K562 (cell line): ENCODE measurements around the gene PTRH1. TPM values are rescaled to one million over a fixed set of nuclear protein-coding genes. Genes with fewer than 3 reads are reported as not detected.

ENCODE experiments used
- ARID4B ChIP-seq: sonication (generic); formaldehyde crosslinking; IDR thresholded peaks from 2 replicates; pipeline ENCODE4 v1.8.0; 2022; ENCODE audit warnings: mild to moderate bottlenecking, missing genetic modification reagents
- CBX8 ChIP-seq: fragments of 200-600 bp; sonication (generic); IDR thresholded peaks from 2 replicates; pipeline ENCODE4 v1.6.1; 2012; ENCODE audit warnings: borderline replicate concordance, mixed run types, low read depth, mild to moderate bottlenecking, moderate library complexity, mixed read lengths, low read length, control low read depth, inconsistent platforms; ENCODE audit not compliant: poor library complexity, severe bottlenecking; ENCODE audit errors: extremely low read depth
- DACH1 ChIP-seq: fragments of 450-650 bp; IDR thresholded peaks from 2 replicates; pipeline ENCODE4 v1.6.1; 2018; ENCODE audit not compliant: partially characterized antibody
- L3MBTL2 ChIP-seq: fragments of 450-650 bp; IDR thresholded peaks from 2 replicates; pipeline ENCODE4 v1.6.1; 2016; ENCODE audit warnings: mild to moderate bottlenecking, moderate library complexity
- MYC ChIP-seq, 2 experiments: fragments of 250-450 bp in 1 of 2; sonication (Bioruptor Pico) in 1 of 2; IDR thresholded peaks; 2 replicates each; pipeline versions ENCODE4 v1.5.1 to v1.6.1; 2012 to 2021; ENCODE audit warnings: low read depth in 2 of 2, borderline replicate concordance in 1 of 2, improper control_type of control experiment in 1 of 2, low read length in 1 of 2, mild to moderate bottlenecking in 1 of 2, moderate library complexity in 1 of 2
- NCOA4 ChIP-seq: fragments of 450-650 bp; IDR thresholded peaks from 2 replicates; pipeline ENCODE4 v1.6.1; 2018; ENCODE audit warnings: mild to moderate bottlenecking; ENCODE audit not compliant: partially characterized antibody
- NRF1 ChIP-seq, 2 experiments: fragments of 450-650 bp; IDR thresholded peaks in 1 of 2; conservative IDR thresholded peaks in 1 of 2; 2 replicates each; pipeline ENCODE4 v1.6.1; 2014; ENCODE audit warnings: mild to moderate bottlenecking in 2 of 2
- POLR2G ChIP-seq: fragments of 200-400 bp; formaldehyde crosslinking; IDR thresholded peaks from 2 replicates; pipeline ENCODE4 v1.6.1; 2017; ENCODE audit warnings: low read depth, mild to moderate bottlenecking, antibody characterized with exemption, low read length, moderate library complexity
- RCOR1 ChIP-seq, 2 experiments: IDR thresholded peaks; 2 replicates each; pipeline ENCODE4 v1.6.1; 2012; ENCODE audit warnings: low read depth in 2 of 2, low read length in 2 of 2, borderline replicate concordance in 1 of 2, improper control_type of control experiment in 1 of 2
- SMARCA4 ChIP-seq: fragments of 450-650 bp; IDR thresholded peaks from 2 replicates; pipeline ENCODE4 v1.6.1; 2016
- SMARCA5 ChIP-seq: fragments of 450-650 bp; IDR thresholded peaks from 2 replicates; pipeline ENCODE4 v1.6.1; 2016
- SUPT5H ChIP-seq: fragments of 450-650 bp; IDR thresholded peaks from 2 replicates; pipeline ENCODE4 v1.6.1; 2016
- ZNF695 ChIP-seq: fragments of 450-650 bp; formaldehyde crosslinking; IDR thresholded peaks from 2 replicates; pipeline ENCODE4 v1.4.0; 2020; ENCODE audit warnings: mild to moderate bottlenecking, moderate library complexity
- polyA plus RNA-seq, 8 experiments: library from polyadenylated mRNA; depleted of rRNA in 4 of 8; stranded (reverse) in 5 of 8; unstranded in 3 of 8; fragments of >200 nt; fragmentation: Nextera tagmentation in 2 of 8; fragmentation: Illumina TruSeq in 1 of 8; extraction: Ambion mirVana in 2 of 8; extraction: Trizol in 1 of 8; gene quantifications; 2 replicates each; pipeline versions ENCODE4 v1.2.1 to v1.2.3, GENCODE V29; 2011 to 2014; ENCODE audit warnings: inconsistent platforms in 1 of 8, missing spikeins in 1 of 8
- total RNA-seq, 7 experiments: library from RNA; depleted of rRNA in 6 of 7; stranded (reverse); fragments of >200 nt in 6 of 7; fragmentation: Illumina TruSeq in 2 of 7; extraction: Trizol in 2 of 7; gene quantifications; 2 replicates each; pipeline versions ENCODE4 v1.2.1 to v1.2.3, GENCODE V29; 2011 to 2021; ENCODE audit warnings: low replicate concordance in 1 of 7
- TF ChIP-seq, protein P1 (sequence below), 2 experiments: fragments of 450-650 bp; formaldehyde crosslinking in 1 of 2; IDR thresholded peaks; 2 replicates each; pipeline versions ENCODE4 v1.4.0 to v1.6.1; 2014 to 2020; ENCODE audit warnings: mild to moderate bottlenecking in 2 of 2, borderline replicate concordance in 1 of 2, low read depth in 1 of 2

PTRH1 gene
- total and polyA plus RNA-seq, 9 of the 15 experiments (the other 6 are each of a cell fraction or from before 2014, with no cell fraction given) = 0.63 to 43.1 (median 5.7) TPM

- TF ChIP-seq MYC (IDR thresholded peaks at IDR 0.05; ENCODE audit: low read depth, low read length) = peak; percentile 37; the same call in 1 of the 2 replicates
- 0 out of 2 replicates have a peak, but pooled peaks have one; percentile 40 for TF ChIP-seq MYC (CRISPR knock-in tag; IDR thresholded peaks at IDR 0.05; ENCODE audit: borderline replicate concordance, low read depth)
- TF ChIP-seq ZNF695 (CRISPR knock-in tag) = no peak
- TF ChIP-seq ARID4B (CRISPR knock-in tag) = no peak
- TF ChIP-seq SMARCA5 = no peak
- TF ChIP-seq POLR2G = 0 out of 2 replicates have a peak, but pooled peaks have one; percentile 30
- 0 out of 2 replicates have a peak, but pooled peaks have one; percentile 43 for TF ChIP-seq L3MBTL2
- no peak for TF ChIP-seq DACH1
- no peak for TF ChIP-seq SUPT5H
- 0 out of 4 replicates have a peak, but pooled peaks of 1 of the 2 experiments have one; percentile 12 for TF ChIP-seq NRF1 (conservative IDR thresholded peaks at IDR 0.05 in 1 of 2, IDR thresholded peaks at IDR 0.05 in 1 of 2)
- TF ChIP-seq SMARCA4 = peak; percentile 50; the same call in 1 of the 2 replicates
- no peak for TF ChIP-seq CBX8
- TF ChIP-seq NCOA4 = no peak
- TF ChIP-seq, protein P1, sequence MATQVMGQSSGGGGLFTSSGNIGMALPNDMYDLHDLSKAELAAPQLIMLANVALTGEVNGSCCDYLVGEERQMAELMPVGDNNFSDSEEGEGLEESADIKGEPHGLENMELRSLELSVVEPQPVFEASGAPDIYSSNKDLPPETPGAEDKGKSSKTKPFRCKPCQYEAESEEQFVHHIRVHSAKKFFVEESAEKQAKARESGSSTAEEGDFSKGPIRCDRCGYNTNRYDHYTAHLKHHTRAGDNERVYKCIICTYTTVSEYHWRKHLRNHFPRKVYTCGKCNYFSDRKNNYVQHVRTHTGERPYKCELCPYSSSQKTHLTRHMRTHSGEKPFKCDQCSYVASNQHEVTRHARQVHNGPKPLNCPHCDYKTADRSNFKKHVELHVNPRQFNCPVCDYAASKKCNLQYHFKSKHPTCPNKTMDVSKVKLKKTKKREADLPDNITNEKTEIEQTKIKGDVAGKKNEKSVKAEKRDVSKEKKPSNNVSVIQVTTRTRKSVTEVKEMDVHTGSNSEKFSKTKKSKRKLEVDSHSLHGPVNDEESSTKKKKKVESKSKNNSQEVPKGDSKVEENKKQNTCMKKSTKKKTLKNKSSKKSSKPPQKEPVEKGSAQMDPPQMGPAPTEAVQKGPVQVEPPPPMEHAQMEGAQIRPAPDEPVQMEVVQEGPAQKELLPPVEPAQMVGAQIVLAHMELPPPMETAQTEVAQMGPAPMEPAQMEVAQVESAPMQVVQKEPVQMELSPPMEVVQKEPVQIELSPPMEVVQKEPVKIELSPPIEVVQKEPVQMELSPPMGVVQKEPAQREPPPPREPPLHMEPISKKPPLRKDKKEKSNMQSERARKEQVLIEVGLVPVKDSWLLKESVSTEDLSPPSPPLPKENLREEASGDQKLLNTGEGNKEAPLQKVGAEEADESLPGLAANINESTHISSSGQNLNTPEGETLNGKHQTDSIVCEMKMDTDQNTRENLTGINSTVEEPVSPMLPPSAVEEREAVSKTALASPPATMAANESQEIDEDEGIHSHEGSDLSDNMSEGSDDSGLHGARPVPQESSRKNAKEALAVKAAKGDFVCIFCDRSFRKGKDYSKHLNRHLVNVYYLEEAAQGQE (IDR thresholded peaks at IDR 0.05; ENCODE audit: borderline replicate concordance) = peak; percentile 35; the same call in 1 of the 2 replicates
- TF ChIP-seq, protein P1 (CRISPR knock-in tag; IDR thresholded peaks at IDR 0.05; ENCODE audit: low read depth) = no peak
- TF ChIP-seq RCOR1 (IDR thresholded peaks at IDR 0.05; ENCODE audit: borderline replicate concordance in 1 of 2, low read depth in 2 of 2, low read length in 2 of 2) = peak in 1 of 2 experiments; percentile 87; a peak in 2 of 4 replicates
These were observed 43.4 kb upstream of the PTRH1 start (continued) for GRCh38 chr9:127758843-127759242.
